LNCaP clone FGC (cell line): ENCODE data around the gene MBTPS1.

Source experiments
- DNase-seq: peaks from one replicate; pipeline ENCODE4 v3.0.0-alpha.2; 2011; ENCODE audit warnings: low read depth
- H3K4me3 ChIP-seq: 2 replicates; pipeline ENCODE4 v1.5.1; 2011; ENCODE audit warnings: mild to moderate bottlenecking, low read depth, low read length, control low read depth
- CTCF ChIP-seq: IDR thresholded peaks from 2 replicates; pipeline ENCODE4 v1.5.1; 2012; ENCODE audit warnings: mild to moderate bottlenecking; ENCODE audit not compliant: control insufficient read depth, insufficient read depth; ENCODE audit errors: extremely low read depth

The MBTPS1 gene

GRCh38 chr16:84054271-84054670 lies 62.5 kb downstream of the MBTPS1 start:
- DNase-seq = no peak
- no peak for TF ChIP-seq CTCF
- no peak overlapping the region for H3K4me3 ChIP-seq

- TF ChIP-seq CTCF = no peak
- DNase-seq = no peak
- no peak overlapping the region for H3K4me3 ChIP-seq
Observed at GRCh38 chr16:84053237-84053636, 63.5 kb downstream of the MBTPS1 start.

- TF ChIP-seq CTCF = no peak
- no peak for DNase-seq
- H3K4me3 ChIP-seq = no peak overlapping the region
Observed at GRCh38 chr16:84052071-84052622, 64.6 kb downstream of the MBTPS1 start.

GRCh38 chr16:84050316-84050715 lies 66.4 kb downstream of the MBTPS1 start:
- H3K4me3 ChIP-seq = no peak overlapping the region
- no peak for TF ChIP-seq CTCF
- DNase-seq = no peak

GRCh38 chr16:84049403-84050060 lies 67.2 kb downstream of the MBTPS1 start:
- TF ChIP-seq CTCF = no peak
- H3K4me3 ChIP-seq = no peak overlapping the region
- peak; percentile 6 for DNase-seq

GRCh38 chr16:84048871-84049270 lies 67.9 kb downstream of the MBTPS1 start:
- H3K4me3 ChIP-seq = no peak overlapping the region
- TF ChIP-seq CTCF = no peak
- DNase-seq = no peak

GRCh38 chr16:84048270-84048669 lies 68.5 kb downstream of the MBTPS1 start:
- peak; percentile 43 for TF ChIP-seq CTCF
- DNase-seq = peak; percentile 95
- H3K4me3 ChIP-seq = no peak overlapping the region
